Keratinocyte (primary cell): ENCODE measurements around the gene SYT1. TPM values are rescaled to one million over a fixed set of nuclear protein-coding genes. Genes with fewer than 3 reads are reported as not detected.

ENCODE experiments used
- DNase-seq: peaks from one replicate; pipeline ENCODE4 v3.0.0-alpha.2; 2011; ENCODE audit warnings: low read depth, missing footprints, low spot score
- FAIRE-seq: peaks from 2 replicates; lab custom pipeline; 2011; peaks lifted over from hg19 to GRCh38; lab: Jason Lieb, UNC
- H2AFZ ChIP-seq: 2 replicates; pipeline ENCODE4 v1.6.0; 2012; ENCODE audit warnings: low read length, control low read depth, inconsistent platforms; ENCODE audit not compliant: control insufficient read depth
- H3K27ac ChIP-seq: 2 replicates; pipeline ENCODE4 v1.5.1; 2011; ENCODE audit warnings: low read length; ENCODE audit not compliant: control insufficient read depth, insufficient read depth
- H3K27me3 ChIP-seq: 3 replicates; pipeline ENCODE4 v1.6.0; 2011; ENCODE audit warnings: low read length; ENCODE audit not compliant: control insufficient read depth, insufficient read depth; ENCODE audit errors: extremely low read depth
- H3K36me3 ChIP-seq, 2 experiments: 2 replicates in 1 of 2; 3 replicates in 1 of 2; pipeline ENCODE4 v1.5.1; 2011; ENCODE audit warnings: low read length in 2 of 2, mild to moderate bottlenecking in 1 of 2; ENCODE audit not compliant: control insufficient read depth in 2 of 2, insufficient read depth in 2 of 2; ENCODE audit errors: extremely low read depth in 1 of 2
- H3K4me1 ChIP-seq: 3 replicates; pipeline ENCODE4 v1.5.1; 2011; ENCODE audit warnings: low read length; ENCODE audit not compliant: control insufficient read depth, insufficient read depth; ENCODE audit errors: extremely low read depth
- H3K4me2 ChIP-seq: 3 replicates; pipeline ENCODE4 v1.6.0; 2011; ENCODE audit warnings: low read depth, low read length; ENCODE audit not compliant: control insufficient read depth, insufficient read depth; ENCODE audit errors: extremely low read depth
- H3K4me3 ChIP-seq, 3 experiments: fragments of 200-600 bp in 1 of 3; sonication (generic) in 1 of 3; 2 replicates in 2 of 3; 3 replicates in 1 of 3; pipeline ENCODE4 v1.5.1; 2011 to 2016; ENCODE audit warnings: low read length in 3 of 3, mild to moderate bottlenecking in 3 of 3, control low read depth in 2 of 3, inconsistent platforms in 1 of 3, low read depth in 1 of 3, mixed read lengths in 1 of 3, mixed run types in 1 of 3, moderate library complexity in 1 of 3; ENCODE audit not compliant: control insufficient read depth in 2 of 3, insufficient read depth in 2 of 3; ENCODE audit errors: extremely low read depth in 1 of 3
- H3K79me2 ChIP-seq: 2 replicates; pipeline ENCODE4 v1.6.0; 2012; ENCODE audit warnings: low read length; ENCODE audit not compliant: control insufficient read depth, insufficient read depth
- H3K9ac ChIP-seq: 3 replicates; pipeline ENCODE4 v1.6.0; 2011; ENCODE audit warnings: low read length; ENCODE audit not compliant: control insufficient read depth, insufficient read depth; ENCODE audit errors: extremely low read depth
- H3K9me1 ChIP-seq: 3 replicates; pipeline ENCODE4 v1.6.0; 2011; ENCODE audit warnings: low read length; ENCODE audit not compliant: control insufficient read depth, insufficient read depth; ENCODE audit errors: extremely low read depth
- H3K9me3 ChIP-seq: 2 replicates; pipeline ENCODE4 v1.5.1; 2012; ENCODE audit warnings: low read depth, low read length; ENCODE audit not compliant: control insufficient read depth
- H4K20me1 ChIP-seq: 3 replicates; pipeline ENCODE4 v1.6.0; 2011; ENCODE audit warnings: low read length; ENCODE audit not compliant: control insufficient read depth, insufficient read depth; ENCODE audit errors: extremely low read depth
- CTCF ChIP-seq, 3 experiments: IDR thresholded peaks in 1 of 3; conservative IDR thresholded peaks in 1 of 3; optimal IDR thresholded peaks in 1 of 3; 2 replicates in 2 of 3; 3 replicates in 1 of 3; pipeline versions ENCODE3 to v1.5.1; 2011; ENCODE audit warnings: low read length in 3 of 3, mild to moderate bottlenecking in 3 of 3, moderate library complexity in 2 of 3, control low read depth in 1 of 3, inconsistent platforms in 1 of 3; ENCODE audit not compliant: insufficient read depth in 2 of 3; ENCODE audit errors: extremely low read depth in 1 of 3
- EZH2 ChIP-seq: IDR thresholded peaks from one replicate; pipeline ENCODE4 v1.6.1; 2012; ENCODE audit warnings: inconsistent platforms, mild to moderate bottlenecking, low read length, moderate library complexity
- dilution Hi-C: fragments of 300-500 bp; cut with MboI; formaldehyde crosslinking; loops from one replicate; pipeline ENCODE4 v1.7.0; 2020; ENCODE audit warnings: low sequenced_read_pairs; ENCODE audit not compliant: extremely low pct_ligation_motif_present
- polyA plus RNA-seq, 5 experiments: library from polyadenylated mRNA; depleted of rRNA in 3 of 5; stranded (reverse) in 3 of 5; stranded (forward) in 1 of 5; unstranded in 1 of 5; fragments of >200 nt; gene quantifications; 1 replicate in 1 of 5; 2 replicates in 3 of 5; 3 replicates in 1 of 5; pipeline versions ENCODE4 v1.2.1 to v1.2.3, GENCODE V29; 2011 to 2012; ENCODE audit warnings: missing spikeins in 2 of 5, low read depth in 1 of 5, low replicate concordance in 1 of 5

Gene SYT1
- polyA plus RNA-seq, 1 donor (not counting 4 experiments of a cell fraction or from before 2014, with no cell fraction given) = 6.1 TPM

GRCh38 chr12:78888568-78888967, 24.0 kb downstream of the SYT1 start:
- peaks cover 2% of the 10 kb centered on the region for H3K4me1 ChIP-seq
- H3K36me3 ChIP-seq = no peaks in the 10 kb centered on the region
- H4K20me1 ChIP-seq = no peaks in the 10 kb centered on the region
- TF ChIP-seq EZH2 (no peak), CTCF (optimal IDR thresholded peaks at IDR 0.05 in 1 of 3, IDR thresholded peaks at IDR 0.05 in 1 of 3, conservative IDR thresholded peaks at IDR 0.05 in 1 of 3; ENCODE audit: extremely low read depth in 1 of 3, insufficient read depth in 2 of 3, low read length in 3 of 3) (no peak)
- no peak overlapping the region for H2AFZ ChIP-seq
- no peaks in the 10 kb centered on the region for H3K27me3 ChIP-seq
- no peak for FAIRE-seq
- DNase-seq = no peak
- no peak overlapping the region for H3K27ac ChIP-seq
- no peaks in the 10 kb centered on the region for H3K9me1 ChIP-seq
- no peak overlapping the region for H3K9ac ChIP-seq
- H3K9me3 ChIP-seq = no peaks in the 10 kb centered on the region
- H3K4me2 ChIP-seq = no peak overlapping the region
- dilution Hi-C loops = no loop called here
- H3K4me3 ChIP-seq = no peak overlapping the region
- H3K79me2 ChIP-seq = no peaks in the 10 kb centered on the region

- Histone ChIP-seq H4K20me1 (no peaks in the 10 kb centered on the region), H3K27me3 (no peaks in the 10 kb centered on the region), H3K9ac (no peak overlapping the region), H3K36me3 (no peaks in the 10 kb centered on the region), H3K4me1 (peaks cover 2% of the 10 kb centered on the region), H3K4me2 (no peak overlapping the region), H3K9me3 (no peaks in the 10 kb centered on the region), H3K79me2 (no peaks in the 10 kb centered on the region), H2AFZ (no peak overlapping the region), H3K9me1 (no peaks in the 10 kb centered on the region), H3K4me3 (no peak overlapping the region), H3K27ac (no peak overlapping the region)
- FAIRE-seq (no peak), DNase-seq (no peak)
- dilution Hi-C loops = no loop called here
- TF ChIP-seq CTCF (optimal IDR thresholded peaks at IDR 0.05 in 1 of 3, IDR thresholded peaks at IDR 0.05 in 1 of 3, conservative IDR thresholded peaks at IDR 0.05 in 1 of 3; ENCODE audit: extremely low read depth in 1 of 3, insufficient read depth in 2 of 3, low read length in 3 of 3) (no peak), EZH2 (no peak)
Measured at GRCh38 chr12:78891646-78892353, 27.2 kb downstream of the SYT1 start.
